B cell (primary cell): ENCODE measurements around the gene CRNN.

Source experiments
- CTCF ChIP-seq: fragments of 200-600 bp; IDR thresholded peaks from one replicate; pipeline ENCODE4 v1.8.0; 2022; ENCODE audit warnings: antibody characterized with exemption, mild to moderate bottlenecking
- EZH2 ChIP-seq: IDR thresholded peaks from 2 replicates; pipeline ENCODE4 v1.6.1; 2012; ENCODE audit warnings: borderline replicate concordance, low read depth, mild to moderate bottlenecking, moderate library complexity, low read length; ENCODE audit not compliant: insufficient read depth, poor library complexity, severe bottlenecking

- TF ChIP-seq CTCF (no peak), EZH2 (no peak)
Observed at GRCh38 chr1:152442301-152442700, 28.2 kb upstream of the CRNN start.
